GM18511 (cell line): Measurements from ENCODE around the gene ACSF3.
"Not testable (repeated sequence)": the region's sequence is repeated elsewhere in the genome, so short reads cannot be mapped to it uniquely, and the experiment has no call there.

Experiments
- ATAC-seq: cut with Tn5 transposase; IDR thresholded peaks from one replicate; pipeline ENCODE4 v1.9.1; 2021; ENCODE audit warnings: mild to moderate bottlenecking, moderate library complexity; ENCODE audit not compliant: unreplicated experiment

Gene ACSF3

DNA sequence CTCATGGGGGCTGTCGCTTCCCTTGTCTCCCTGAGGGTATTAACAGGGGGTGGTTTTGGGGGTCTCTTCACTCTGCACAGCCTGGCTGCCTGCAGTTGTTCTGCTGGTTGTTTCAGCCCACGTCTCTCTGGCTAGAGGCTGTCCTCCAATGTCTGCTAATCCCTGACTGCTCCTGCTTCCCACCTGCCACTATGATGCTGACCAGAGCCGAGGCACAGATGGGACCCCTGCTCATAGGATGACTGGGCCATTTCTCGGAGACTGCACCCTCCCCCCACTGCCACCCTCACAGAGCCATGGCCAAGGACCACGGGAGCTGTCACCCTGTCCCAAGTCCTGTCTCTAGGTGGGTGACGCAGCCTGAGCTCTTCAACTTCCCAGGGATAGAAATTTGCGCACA is 1.6 kb upstream of the ACSF3 start:
- ATAC-seq: no peak

DNA sequence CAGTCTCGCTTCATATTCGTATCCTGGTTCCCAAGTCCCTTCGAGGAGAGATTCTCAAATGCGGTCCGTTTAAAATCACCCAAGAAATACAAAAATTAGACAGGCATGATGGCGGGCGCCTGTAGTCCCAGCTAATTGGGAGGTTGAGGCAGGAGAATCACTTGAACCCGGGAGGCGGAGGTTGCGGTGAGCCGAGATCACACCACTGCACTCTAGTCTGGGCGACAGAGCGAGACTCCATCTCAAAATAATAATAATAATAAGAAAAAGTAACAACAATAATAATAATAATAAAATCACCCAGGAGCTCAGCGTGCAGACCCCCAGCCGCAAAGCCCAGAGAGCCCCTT is 425 bp upstream of the ACSF3 start:
- ATAC-seq: not testable (repeated sequence)

DNA sequence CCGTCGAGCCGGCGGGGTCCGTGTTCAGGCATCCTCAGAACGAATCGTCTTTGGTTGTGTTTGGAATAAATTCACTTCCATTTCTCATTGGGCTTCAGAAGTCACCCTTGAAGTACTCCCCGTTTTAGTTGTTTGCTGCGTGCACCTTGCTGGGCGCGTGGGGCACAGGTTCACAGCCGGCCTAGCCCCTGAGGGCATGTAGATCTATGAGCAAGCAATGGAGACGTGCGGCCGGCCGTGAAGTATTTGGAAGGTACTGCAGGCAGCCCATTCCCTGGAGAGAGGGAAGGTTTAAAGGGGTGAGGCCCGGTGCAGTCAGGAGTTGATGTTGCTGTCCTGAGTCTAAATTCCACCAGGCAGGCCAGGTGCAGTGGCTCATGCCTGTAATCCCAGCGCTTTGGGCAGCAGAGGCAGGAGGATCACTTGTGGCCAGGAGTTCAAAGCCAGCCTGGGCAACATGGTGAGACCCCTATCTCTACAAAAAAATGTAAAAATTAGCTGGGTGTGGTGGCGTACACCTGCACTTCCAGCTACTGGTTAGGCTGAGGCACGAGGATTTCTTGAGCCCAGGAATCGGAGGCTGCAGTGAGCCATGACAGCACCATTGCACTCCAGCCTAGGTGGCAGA is 714 bp downstream of the ACSF3 start:
- no peak for ATAC-seq

GRCh38 chr16:89094880-89095258 is 1.2 kb downstream of the ACSF3 start:
- ATAC-seq: no peak

DNA sequence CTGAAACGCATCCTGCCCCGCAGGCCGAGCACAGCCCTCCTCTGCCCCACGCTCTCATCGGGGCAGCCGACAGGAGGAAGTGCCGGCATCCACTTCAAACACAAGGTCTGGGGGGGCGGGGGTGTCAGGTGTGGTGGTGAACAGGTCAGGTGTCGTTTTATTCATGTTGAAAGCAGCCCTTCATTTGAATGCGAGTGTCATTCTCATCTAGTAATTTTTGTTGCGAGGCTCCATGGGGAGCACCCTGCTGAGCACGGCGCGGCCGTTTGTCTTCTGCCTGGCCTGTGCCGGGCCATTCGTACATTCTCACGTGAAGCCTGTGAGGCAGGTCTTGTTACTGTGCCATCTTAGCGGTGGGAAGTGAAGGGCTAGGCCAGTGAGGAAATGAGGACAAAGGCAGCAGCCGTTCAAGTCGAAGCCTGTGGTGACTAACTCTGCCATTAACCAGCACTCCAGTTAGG is 1.9 kb downstream of the ACSF3 start:
- ATAC-seq: no peak

DNA sequence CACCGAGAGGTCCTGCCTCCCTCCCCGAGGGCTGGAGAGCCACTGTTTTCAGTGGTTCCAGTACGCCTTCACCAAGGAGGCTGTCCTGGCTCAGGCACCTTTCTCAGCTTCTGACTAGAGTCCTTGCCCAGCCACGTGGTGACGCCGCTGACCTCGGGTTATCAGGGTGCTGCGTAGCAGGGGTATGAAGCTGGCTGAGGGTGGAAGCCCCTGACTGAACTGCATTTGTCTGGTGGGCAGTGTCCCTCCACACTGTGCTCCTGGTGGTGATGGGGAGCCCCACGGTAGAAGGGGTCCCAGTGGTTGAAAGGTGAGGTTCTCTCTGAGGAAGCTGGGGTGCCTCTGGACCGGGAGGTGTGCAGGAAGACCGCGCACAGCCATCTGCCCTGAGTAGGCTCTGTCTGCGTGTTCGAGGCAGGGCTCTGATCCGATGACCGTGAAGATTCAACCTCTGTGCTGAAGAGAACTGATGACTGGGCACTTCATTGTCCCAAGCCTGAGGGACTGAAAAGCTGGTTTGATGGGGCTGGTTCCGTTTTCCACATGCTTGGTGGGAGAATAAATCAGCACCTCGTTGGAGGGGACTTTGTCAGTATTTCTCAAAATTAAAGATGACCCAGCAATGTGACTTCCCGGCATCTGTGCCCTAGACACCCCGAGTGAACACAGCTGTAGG is 2.5 kb downstream of the ACSF3 start:
- no peak for ATAC-seq

GRCh38 chr16:89096768-89097391 is 3.2 kb downstream of the ACSF3 start:
- no peak for ATAC-seq

GRCh38 chr16:89097392-89097772 is 3.7 kb downstream of the ACSF3 start:
- no peak for ATAC-seq

DNA sequence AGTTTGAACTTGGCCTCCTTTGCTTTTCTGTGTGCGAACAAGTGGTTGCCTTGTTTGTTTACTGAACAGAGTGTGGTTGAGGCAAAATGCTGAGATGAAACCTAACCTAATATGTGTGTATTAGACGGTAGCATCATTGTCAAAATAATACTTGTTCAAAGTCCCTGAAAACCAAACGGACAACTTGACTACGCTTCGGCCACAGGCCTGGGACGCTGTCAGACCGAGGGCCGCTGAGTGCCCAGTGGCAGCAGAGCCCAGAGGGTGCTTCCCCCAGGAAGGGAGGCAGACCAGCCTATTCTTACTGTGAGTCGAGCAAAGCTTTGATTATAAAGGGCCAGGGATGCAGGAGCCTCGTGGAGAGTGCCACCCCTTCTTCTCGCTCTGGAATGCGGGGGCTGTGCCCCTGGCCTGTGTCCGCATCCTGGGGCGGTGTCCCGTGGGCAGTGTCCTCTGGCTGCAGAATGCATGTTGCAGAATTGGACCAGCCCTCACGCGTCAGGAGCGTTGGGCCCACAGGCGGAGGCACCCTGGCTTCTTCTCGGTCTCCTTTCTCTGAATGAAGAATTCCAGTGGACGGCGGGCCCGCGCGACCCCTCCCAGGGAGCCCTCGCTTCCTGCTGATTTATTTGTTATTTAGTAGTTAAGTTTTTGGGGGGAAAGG is 5.2 kb downstream of the ACSF3 start:
- no peak for ATAC-seq

DNA sequence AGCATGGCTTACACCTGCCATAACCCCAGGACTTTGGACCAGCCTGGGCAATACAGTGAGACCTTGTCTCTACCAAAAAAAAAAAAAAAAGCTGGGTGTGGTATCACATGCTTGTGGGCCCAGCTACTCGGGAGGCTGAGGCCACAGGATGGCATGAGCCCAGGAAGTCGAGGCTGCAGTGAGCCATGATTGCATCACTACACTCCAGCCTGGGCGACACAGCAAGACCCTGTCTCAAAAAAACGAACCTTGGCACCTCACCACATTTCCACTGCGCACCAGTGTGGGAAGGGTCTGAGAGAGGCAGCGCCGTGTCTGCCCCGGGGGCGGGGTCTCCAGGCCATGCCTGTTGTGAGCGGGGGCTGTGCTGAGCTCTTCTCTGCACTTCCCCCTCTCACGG is 6.3 kb downstream of the ACSF3 start:
- ATAC-seq: no peak

GRCh38 chr16:89100601-89101302 is 7.1 kb downstream of the ACSF3 start:
- no peak for ATAC-seq

- ATAC-seq: no peak
Observed at GRCh38 chr16:89101303-89102040, 7.8 kb downstream of the ACSF3 start.

- no peak for ATAC-seq
Observed at GRCh38 chr16:89102041-89102471, 8.4 kb downstream of the ACSF3 start.

DNA sequence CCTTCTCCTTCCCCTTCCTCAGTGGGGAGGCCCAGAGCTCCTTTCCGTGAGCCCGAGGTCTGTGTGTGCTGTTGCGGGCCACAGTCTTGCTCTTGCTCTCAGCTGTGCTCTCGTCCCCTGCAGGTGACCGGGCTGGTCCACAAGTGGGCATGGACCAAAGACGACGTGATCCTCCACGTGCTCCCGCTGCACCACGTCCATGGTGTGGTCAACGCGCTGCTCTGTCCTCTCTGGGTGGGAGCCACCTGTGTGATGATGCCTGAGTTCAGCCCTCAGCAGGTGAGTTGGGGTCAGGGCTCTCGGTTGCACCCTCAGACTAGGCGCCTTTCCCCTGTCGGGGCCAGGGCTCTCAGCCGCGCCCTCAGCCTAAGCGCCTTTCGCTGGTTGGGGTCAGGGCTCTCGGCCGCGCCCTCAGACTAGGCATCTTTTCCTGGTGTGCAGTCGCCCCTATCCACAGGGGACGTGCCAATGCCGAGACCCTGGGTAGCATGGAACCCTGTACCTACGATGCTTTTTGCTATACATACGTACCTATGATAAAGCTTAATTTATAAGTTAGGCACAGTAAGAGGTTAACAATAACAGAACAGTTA is 8.9 kb downstream of the ACSF3 start:
- no peak for ATAC-seq

DNA sequence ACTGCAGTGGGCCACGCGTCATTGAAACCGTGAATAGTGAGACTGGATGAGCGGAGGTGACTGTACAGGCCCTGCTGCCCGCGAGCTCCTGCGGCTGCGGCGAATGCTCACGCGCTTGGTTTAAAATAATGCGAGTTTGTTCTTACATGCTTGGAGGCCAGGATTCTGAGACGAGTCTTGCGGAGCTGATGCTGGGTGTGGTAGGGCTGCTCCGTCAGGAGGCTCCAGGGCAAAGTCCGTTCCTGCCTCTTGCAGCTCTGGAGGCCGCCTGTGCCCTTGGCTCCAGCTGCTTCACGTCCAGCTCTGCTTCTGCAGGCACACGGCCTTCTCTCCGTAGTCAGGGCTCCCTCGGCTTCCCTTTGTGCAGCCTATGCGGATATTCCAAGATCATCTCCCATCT is 9.5 kb downstream of the ACSF3 start:
- no peak for ATAC-seq

DNA sequence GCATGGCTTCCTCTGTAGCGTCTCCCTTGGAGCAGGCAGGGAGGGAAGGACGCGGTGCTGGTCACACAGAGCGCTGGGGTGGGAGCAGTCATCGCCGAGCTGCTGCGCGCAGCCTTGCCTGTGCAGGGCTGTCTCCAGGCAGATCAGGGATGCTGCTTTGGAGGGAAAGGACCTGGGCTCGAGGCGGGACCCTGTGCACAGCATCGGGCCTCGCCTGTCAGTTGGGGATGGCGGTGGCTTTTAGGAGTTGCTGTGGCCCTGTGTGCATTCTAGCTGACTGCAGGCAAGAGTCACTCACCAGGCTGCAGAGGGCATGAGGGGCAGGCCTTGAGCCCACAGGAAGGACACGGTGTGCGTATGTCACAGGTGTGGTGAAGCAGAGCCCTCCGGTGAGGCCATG is 10.1 kb downstream of the ACSF3 start:
- no peak for ATAC-seq

GRCh38 chr16:89104303-89104702 is 10.7 kb downstream of the ACSF3 start:
- ATAC-seq: no peak

DNA sequence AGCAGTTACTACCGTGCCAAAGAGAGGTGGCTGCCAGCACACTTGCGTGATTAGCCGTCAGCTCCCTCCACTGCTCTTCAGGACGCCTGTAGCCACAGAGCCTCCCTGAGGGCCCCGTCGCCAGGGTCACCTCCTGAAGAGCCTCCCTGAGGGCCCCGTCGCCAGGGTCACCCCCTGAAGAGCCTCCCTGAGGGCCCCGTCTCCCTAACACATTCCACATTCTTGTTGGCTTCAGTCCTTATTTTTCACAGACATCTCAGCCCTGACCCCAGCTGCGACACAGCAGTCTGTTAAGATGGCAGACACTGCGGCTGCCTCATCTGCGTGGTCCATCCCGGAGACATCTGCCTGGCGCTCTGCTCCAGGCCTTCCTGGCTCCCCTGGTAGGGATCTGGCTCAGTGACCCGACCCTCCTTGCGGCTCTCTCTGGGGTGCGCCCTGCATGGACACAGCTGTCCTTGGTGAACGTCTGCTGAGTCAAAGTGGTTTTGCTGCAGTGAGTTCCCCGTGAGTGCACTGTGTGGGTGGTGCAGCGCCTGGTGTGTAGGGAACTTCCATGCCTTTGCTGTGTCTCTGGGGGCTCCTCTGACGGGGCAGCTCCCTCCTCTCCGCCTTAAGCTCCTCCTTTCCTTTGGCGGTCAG is 11.4 kb downstream of the ACSF3 start:
- no peak for ATAC-seq

DNA sequence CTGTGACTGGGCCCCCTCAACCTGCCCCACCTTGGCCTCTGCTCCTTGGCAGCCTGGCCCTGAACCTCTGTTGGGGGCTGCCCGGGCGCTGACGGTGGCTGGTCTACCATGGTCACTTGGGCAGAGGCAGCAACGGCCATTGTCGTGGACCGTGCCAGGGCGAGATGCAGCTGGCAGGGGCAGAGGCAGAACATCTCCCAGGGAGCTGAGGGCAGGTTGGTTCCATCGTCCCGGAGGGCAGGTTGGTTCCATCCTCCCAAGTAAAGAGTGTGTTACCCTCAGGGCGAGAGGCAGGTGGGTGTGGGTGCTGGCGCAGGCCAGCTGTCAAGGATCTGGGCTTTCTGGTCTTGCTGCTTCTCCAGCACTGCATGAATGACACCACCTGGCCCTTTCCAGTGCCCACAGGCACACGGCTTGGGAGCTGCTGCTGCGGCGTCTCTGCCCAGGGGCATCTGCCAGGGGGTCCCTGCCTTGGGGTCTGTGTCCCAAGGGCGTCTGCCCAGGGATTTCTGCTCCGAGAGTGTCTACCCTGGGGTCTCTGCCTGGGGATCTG is 12.0 kb downstream of the ACSF3 start:
- no peak for ATAC-seq
